Stomach (tissue), 9 donors: Measurements from ENCODE around the gene ATP6V1B1. TPM values are rescaled to one million over a fixed set of nuclear protein-coding genes. Genes with fewer than 3 reads are reported as not detected.

Experiments
- DNase-seq, 2 donors: peaks; one replicate each; pipeline versions ENCODE4 v3.0.0 to v3.0.0-alpha.2; 2013 to 2019
- H3K27ac ChIP-seq, 5 donors: fragments of 200-600 bp in 4 of 5; sonication (generic) in 4 of 5; one replicate each; pipeline ENCODE4 v1.5.1; 2013 to 2019; ENCODE audit warnings: mild to moderate bottlenecking in 1 of 5, moderate library complexity in 1 of 5
- H3K27me3 ChIP-seq, 3 donors: fragments of 200-600 bp; sonication (generic); one replicate each; pipeline ENCODE4 v1.5.1; 2017 to 2019; ENCODE audit warnings: mixed run types in 1 of 3
- H3K36me3 ChIP-seq, 4 donors: fragments of 200-600 bp; sonication (generic); 1 replicate in 3 of 4; 2 replicates in 1 of 4; pipeline ENCODE4 v1.5.1; 2016 to 2019
- H3K4me1 ChIP-seq, 4 donors: fragments of 200-600 bp; sonication (generic); one replicate each; pipeline ENCODE4 v1.5.1; 2016 to 2019
- H3K4me3 ChIP-seq, 4 donors: fragments of 200-600 bp; sonication (generic) in 3 of 4; one replicate each; pipeline ENCODE4 v1.5.1; 2016 to 2019; ENCODE audit warnings: mild to moderate bottlenecking in 1 of 4
- H3K9me3 ChIP-seq, 4 donors: fragments of 200-600 bp; sonication (generic); one replicate each; pipeline ENCODE4 v1.5.1; 2016 to 2019
- CTCF ChIP-seq, 7 experiments: fragments of 450-650 bp in 4 of 7; fragments of 200-600 bp in 3 of 7; sonication (generic) in 3 of 7; IDR thresholded peaks; one replicate each; pipeline ENCODE4 v1.5.1; 2016 to 2019; ENCODE audit warnings: antibody characterized with exemption in 7 of 7, control low read depth in 2 of 7, mild to moderate bottlenecking in 1 of 7
- EP300 ChIP-seq: sonication (generic); formaldehyde crosslinking; IDR thresholded peaks from one replicate; pipeline ENCODE4 v1.6.1; 2017; ENCODE audit warnings: antibody characterized with exemption
- POLR2A ChIP-seq, 4 donors: fragments of 450-650 bp; IDR thresholded peaks; one replicate each; pipeline ENCODE4 v1.6.1; 2016; ENCODE audit warnings: antibody characterized with exemption in 4 of 4, control low read depth in 2 of 4, mild to moderate bottlenecking in 1 of 4, moderate library complexity in 1 of 4
- POLR2AphosphoS5 ChIP-seq, 3 donors: sonication (generic); formaldehyde crosslinking; IDR thresholded peaks; one replicate each; pipeline ENCODE4 v1.6.1; 2016; ENCODE audit warnings: antibody characterized with exemption in 3 of 3
- WGBS, 5 donors: extraction: QIAGEN DNeasy Blood & Tissue Kit in 3 of 5; methylation state at CpG; one replicate each; pipeline versions ENCODE4 v1.1.5 to v1.1.7; 2013 to 2018; 5-methylcytosine and 5-hydroxymethylcytosine counted together
- intact Hi-C: fragments of 100-400 bp; cut with DNase I; formaldehyde crosslinking; loops from one replicate; pipeline ENCODE4 v1.15.1; 2023; ENCODE audit warnings: low total_unique reads
- polyA plus RNA-seq, 3 donors: library from polyadenylated mRNA; stranded (reverse); fragments of 200-250 nt; gene quantifications; one replicate each; pipeline ENCODE4 v1.2.3, GENCODE V29; 2013
- total RNA-seq, 5 donors: library from RNA; depleted of rRNA; stranded (reverse); fragments of >200 nt; gene quantifications; one replicate each; pipeline versions ENCODE4 v1.1.0 to v1.2.3, GENCODE V29; 2014 to 2016
- donor health status: healthy with polysubstance abuse.
- donor health status: Bipolar disorder and iron deficiency.
- donor health status: healthy.

ATP6V1B1 gene
- total and polyA plus RNA-seq, 8 donors: 0.35 to 0.55 TPM; not detected in 6

- Histone ChIP-seq H3K27me3 (peaks cover 0 to 87% (median 23%) of the 10 kb centered on the region in 3 donors), H3K4me3 (no peak overlapping the region), H3K27ac (no peak overlapping the region), H3K4me1 (peaks cover 7 to 12% (median 10%) of the 10 kb centered on the region in 4 donors), H3K9me3 (no peaks in the 10 kb centered on the region), H3K36me3 (no peaks in the 10 kb centered on the region)
- TF ChIP-seq POLR2AphosphoS5 (IDR thresholded peaks at IDR 0.05) (no peak), CTCF (IDR thresholded peaks at IDR 0.05) (no peak), EP300 (no peak), POLR2A (IDR thresholded peaks at IDR 0.05) (no peak)
- intact Hi-C loops: no loop called here
- DNase-seq: no peak
- WGBS, 5 donors: 65 to 74% (median 72%) methylated on average over 10 to 12 of the region's 12 CpGs
Measured at GRCh38 chr2:70962211-70962884, 26.6 kb downstream of the ATP6V1B1 start.

GRCh38 chr2:70962885-70963878 lies 27.5 kb downstream of the ATP6V1B1 start:
- Histone ChIP-seq H3K27me3 (peaks cover 0 to 79% (median 23%) of the 10 kb centered on the region in 3 donors), H3K4me3 (no peak overlapping the region), H3K4me1 (peaks cover 7 to 12% (median 10%) of the 10 kb centered on the region in 4 donors), H3K36me3 (no peaks in the 10 kb centered on the region), H3K27ac (no peak overlapping the region), H3K9me3 (no peaks in the 10 kb centered on the region)
- WGBS, 5 donors: 57 to 73% (median 63%) methylated on average over 18 of the region's 18 CpGs
- no peak for DNase-seq
- intact Hi-C loops: no loop called here
- TF ChIP-seq POLR2AphosphoS5 (IDR thresholded peaks at IDR 0.05) (no peak), EP300 (no peak), CTCF (IDR thresholded peaks at IDR 0.05) (no peak), POLR2A (IDR thresholded peaks at IDR 0.05) (no peak)

GRCh38 chr2:70964133-70964532 lies 28.4 kb downstream of the ATP6V1B1 start:
- no peak for TF ChIP-seq CTCF (IDR thresholded peaks at IDR 0.05)
- TF ChIP-seq EP300: no peak
- no peak for TF ChIP-seq POLR2AphosphoS5 (IDR thresholded peaks at IDR 0.05)
- TF ChIP-seq POLR2A (IDR thresholded peaks at IDR 0.05): no peak
- peaks cover 0 to 75% (median 23%) of the 10 kb centered on the region in 3 donors for H3K27me3 ChIP-seq

More at GRCh38 chr2:70964133-70964532, 28.4 kb downstream of the ATP6V1B1 start:
- intact Hi-C loops: no loop called here
- Histone ChIP-seq H3K9me3 (no peaks in the 10 kb centered on the region), H3K4me3 (no peak overlapping the region), H3K4me1 (peaks cover 7 to 12% (median 10%) of the 10 kb centered on the region in 4 donors), H3K36me3 (no peaks in the 10 kb centered on the region), H3K27ac (no peak overlapping the region)
- no peak for DNase-seq
- WGBS, 5 donors: 55 to 71% (median 67%) methylated on average over 4 of the region's 4 CpGs
